ENCODE data around the gene SMIM24. TPM values are rescaled to one million over a fixed set of nuclear protein-coding genes. Genes with fewer than 3 reads are reported as not detected.
A peak's percentile ranks its signal among the peaks of the same experiment; 100 is the strongest.

Gene SMIM24
- total and polyA plus RNA-seq, 9 of the 15 experiments (the other 6 are each of a cell fraction or from before 2014, with no cell fraction given) = 0.45 to 12.3 (median 1.4) TPM; not detected in 1

- TF ChIP-seq POLR2AphosphoS5 (IDR thresholded peaks at IDR 0.05; ENCODE audit: control insufficient read depth, insufficient read depth, low read depth, low read length) (peak; percentile 84; the same call in 1 of the 2 replicates), HNRNPK (IDR thresholded peaks at IDR 0.05; ENCODE audit: low read depth, low read length, poor library complexity, severe bottlenecking) (no peak), ZBTB12 (CRISPR knock-in tag; IDR thresholded peaks at IDR 0.05) (no peak), MEIS2 (IDR thresholded peaks at IDR 0.05; ENCODE audit: partially characterized antibody) (no peak), NFXL1 (CRISPR knock-in tag; IDR thresholded peaks at IDR 0.05) (no peak), HNRNPLL (IDR thresholded peaks at IDR 0.05; ENCODE audit: low read depth, low read length, poor library complexity, severe bottlenecking) (no peak), SP2 (IDR thresholded peaks at IDR 0.05; ENCODE audit: extremely low read depth, low read depth, low read length, poor library complexity, severe bottlenecking) (no peak), PHF8 (IDR thresholded peaks at IDR 0.05; ENCODE audit: borderline replicate concordance, low read length) (peak; percentile 67; the same call in 1 of the 2 replicates), BCLAF1 (IDR thresholded peaks at IDR 0.05; ENCODE audit: borderline replicate concordance in 1 of 2, control insufficient read depth in 1 of 2, low read depth in 2 of 2, low read length in 1 of 2) (peak in 1 of 2 experiments; percentile 91; a peak in 2 of 4 replicates), ESRRA (IDR thresholded peaks at IDR 0.05; ENCODE audit: borderline replicate concordance, low read depth) (peak; percentile 100), ARHGAP35 (IDR thresholded peaks at IDR 0.05; ENCODE audit: partially characterized antibody) (peak; percentile 80), EZH2 (IDR thresholded peaks at IDR 0.05; ENCODE audit: borderline replicate concordance, low read depth, low read length) (no peak), XRCC3 (IDR thresholded peaks at IDR 0.05) (no peak), TCF3 (CRISPR knock-in tag; IDR thresholded peaks at IDR 0.05) (no peak), GTF3C2 (IDR thresholded peaks at IDR 0.05; ENCODE audit: borderline replicate concordance, extremely low read depth, insufficient read length) (no peak), IFI16 (CRISPR knock-in tag; IDR thresholded peaks at IDR 0.05) (no peak), ILF3 (IDR thresholded peaks at IDR 0.05; ENCODE audit: borderline replicate concordance) (no peak), ZNF57 (CRISPR knock-in tag; IDR thresholded peaks at IDR 0.05) (no peak), ELF4 (CRISPR knock-in tag; IDR thresholded peaks at IDR 0.05) (peak; percentile 10; the same call in 1 of the 2 replicates)
Observed at GRCh38 chr19:3434630-3435553, 45.4 kb downstream of the SMIM24 start (continued).
